Measurements from ENCODE around the gene HS3ST1.

DNA sequence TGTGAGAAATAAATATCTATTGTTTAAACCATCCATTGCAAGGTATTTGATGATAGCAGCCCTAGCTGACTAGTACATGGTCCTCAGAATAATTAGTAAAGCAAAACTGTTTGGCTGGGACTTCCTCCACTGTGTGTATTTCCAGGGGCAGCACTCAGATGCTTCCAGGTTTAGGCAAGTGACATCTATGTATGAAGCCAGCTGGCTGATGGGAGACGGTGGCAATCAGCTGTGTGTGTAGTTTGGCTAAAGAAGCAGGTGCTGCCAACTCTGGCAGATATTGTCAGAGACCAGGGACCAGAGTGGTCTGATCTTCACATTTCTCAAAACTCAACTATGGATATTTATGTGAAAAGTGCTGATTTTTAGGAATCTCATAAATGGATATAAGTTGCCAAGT, 19.1 kb downstream of the HS3ST1 start:
- TF ChIP-seq CTCF (conservative IDR thresholded peaks at IDR 0.05; ENCODE audit: low read depth, low read length) (no peak), EZH2 (IDR thresholded peaks at IDR 0.05; ENCODE audit: borderline replicate concordance, low read depth, low read length, poor library complexity, severe bottlenecking) (no peak)

Measured in A673 (cell line).